RWPE1 (cell line): ENCODE data around the gene IFT57.
"Not testable (repeated sequence)": the region's sequence is repeated elsewhere in the genome, so short reads cannot be mapped to it uniquely, and the experiment has no call there.

Experiments
- CTCF ChIA-PET: fragments of 350-600 bp; sonication (Branson Sonifier 250); formaldehyde crosslinking; extraction: SDS; loops from one replicate; lab custom pipeline; 2021; lab: Yijun Ruan, JAX
- POLR2A ChIA-PET: fragments of 400-600 bp; formaldehyde crosslinking; extraction: SDS; loops from one replicate; lab custom pipeline; 2020; ENCODE audit warnings: antibody characterized with exemption; ENCODE audit not compliant: low non-redundant PET; lab: Yijun Ruan, JAX
- DNase-seq: peaks from one replicate; pipeline ENCODE4 v3.0.0; 2012; ENCODE audit warnings: low spot score
- H3K27ac ChIP-seq: fragments of 450-650 bp; 2 replicates; pipeline ENCODE4 v1.5.1; 2017
- CTCF ChIP-seq: fragments of 450-650 bp; conservative IDR thresholded peaks from 2 replicates; pipeline ENCODE4 v1.5.1; 2017; ENCODE audit warnings: low read depth, mild to moderate bottlenecking

IFT57 gene

GRCh38 chr3:108156312-108156853, 65.8 kb downstream of the IFT57 start:
- no peak for TF ChIP-seq CTCF
- no peak for DNase-seq
- no peak overlapping the region for H3K27ac ChIP-seq
- ChIA-PET CTCF (interaction anchor here (0.7 kb wide), 1 partner anchor 282 kb away, joined by 3 read pairs; no protein-coding TSS in a partner anchor), POLR2A (no interaction called here)

GRCh38 chr3:108155642-108156041, 66.6 kb downstream of the IFT57 start:
- H3K27ac ChIP-seq, DNase-seq, CTCF ChIA-PET, POLR2A ChIA-PET: not testable (repeated sequence)

GRCh38 chr3:108153451-108153981, 68.7 kb downstream of the IFT57 start:
- TF ChIP-seq CTCF = no peak
- POLR2A ChIA-PET = no interaction called here
- DNase-seq = peak; percentile 5
- CTCF ChIA-PET = no interaction called here
- no peak overlapping the region for H3K27ac ChIP-seq

GRCh38 chr3:108152274-108152673, 70.0 kb downstream of the IFT57 start:
- ChIA-PET POLR2A (no interaction called here), CTCF (no interaction called here)
- no peak for TF ChIP-seq CTCF
- H3K27ac ChIP-seq = no peak overlapping the region
- DNase-seq = no peak

GRCh38 chr3:108150200-108150599, 72.0 kb downstream of the IFT57 start:
- ChIA-PET POLR2A (no interaction called here), CTCF (no interaction called here)
- no peak for TF ChIP-seq CTCF
- H3K27ac ChIP-seq = no peak overlapping the region
- DNase-seq = no peak

- no peak overlapping the region for H3K27ac ChIP-seq
- no peak for TF ChIP-seq CTCF
- ChIA-PET POLR2A (interaction anchor here (0.6 kb wide), 1 partner anchor 140 kb away, joined by 3 read pairs; no protein-coding TSS in a partner anchor), CTCF (no interaction called here)
- DNase-seq = no peak
These were observed 76.1 kb downstream of the IFT57 start for GRCh38 chr3:108146139-108146538.

- H3K27ac ChIP-seq = no peak overlapping the region
- TF ChIP-seq CTCF = no peak
- ChIA-PET POLR2A (interaction anchor here (0.6 kb wide), 1 partner anchor 139 kb away, joined by 3 read pairs; no protein-coding TSS in a partner anchor), CTCF (no interaction called here)
- DNase-seq = no peak
These were observed 76.6 kb downstream of the IFT57 start for GRCh38 chr3:108145578-108145977.
